GM21723 (cell line): ENCODE results near the gene MPP1.

Experiments used
- ATAC-seq: cut with Tn5 transposase; IDR thresholded peaks from one replicate; pipeline ENCODE4 v1.9.1; 2021; ENCODE audit warnings: mild to moderate bottlenecking, moderate library complexity; ENCODE audit not compliant: unreplicated experiment

The MPP1 gene

GRCh38 chrX:154813801-154814200 lies 8.5 kb upstream of the MPP1 start:
- ATAC-seq: no peak

GRCh38 chrX:154812341-154813101 lies 7.2 kb upstream of the MPP1 start:
- no peak for ATAC-seq

GRCh38 chrX:154809939-154810665 lies 4.8 kb upstream of the MPP1 start:
- ATAC-seq: no peak

- ATAC-seq: no peak
Observed at GRCh38 chrX:154806837-154807501, 1.7 kb upstream of the MPP1 start.

- no peak for ATAC-seq
Observed at GRCh38 chrX:154805696-154806091, 409 bp upstream of the MPP1 start.

- ATAC-seq: no peak
Observed at GRCh38 chrX:154804261-154804956, 876 bp downstream of the MPP1 start.

- no peak for ATAC-seq
Observed at GRCh38 chrX:154802947-154803346, 2.3 kb downstream of the MPP1 start.

- ATAC-seq: no peak
Observed at GRCh38 chrX:154800478-154801210, 4.6 kb downstream of the MPP1 start.

- ATAC-seq: no peak
Observed at GRCh38 chrX:154799556-154800348, 5.5 kb downstream of the MPP1 start.

GRCh38 chrX:154797006-154797405 lies 8.3 kb downstream of the MPP1 start:
- no peak for ATAC-seq

GRCh38 chrX:154795016-154795415 lies 10.3 kb downstream of the MPP1 start:
- no peak for ATAC-seq

- ATAC-seq: no peak
Observed at GRCh38 chrX:154793084-154793795, 12.0 kb downstream of the MPP1 start.

- no peak for ATAC-seq
Observed at GRCh38 chrX:154791939-154792338, 13.3 kb downstream of the MPP1 start.

GRCh38 chrX:154791467-154791866 lies 13.8 kb downstream of the MPP1 start:
- ATAC-seq: no peak

GRCh38 chrX:154785716-154786115 lies 19.6 kb downstream of the MPP1 start:
- no peak for ATAC-seq

- ATAC-seq: no peak
Observed at GRCh38 chrX:154784149-154784995, 20.9 kb downstream of the MPP1 start.

- ATAC-seq: no peak
Observed at GRCh38 chrX:154780968-154781367, 24.3 kb downstream of the MPP1 start.

- ATAC-seq: no peak
Observed at GRCh38 chrX:154779261-154779660, 26.0 kb downstream of the MPP1 start.
